Activated CD8-positive, alpha-beta memory T cell treated with anti-CD3 and anti-CD28 coated beads for 1 hour (primary cell): ENCODE measurements around the gene C10orf90.

Source experiments
- DNase-seq, 2 donors: peaks; one replicate each; pipeline ENCODE4 v3.0.0-alpha.2; 2020; ENCODE audit warnings: low read depth in 1 of 2; ENCODE audit errors: extremely low read depth in 1 of 2

Gene C10orf90

DNA sequence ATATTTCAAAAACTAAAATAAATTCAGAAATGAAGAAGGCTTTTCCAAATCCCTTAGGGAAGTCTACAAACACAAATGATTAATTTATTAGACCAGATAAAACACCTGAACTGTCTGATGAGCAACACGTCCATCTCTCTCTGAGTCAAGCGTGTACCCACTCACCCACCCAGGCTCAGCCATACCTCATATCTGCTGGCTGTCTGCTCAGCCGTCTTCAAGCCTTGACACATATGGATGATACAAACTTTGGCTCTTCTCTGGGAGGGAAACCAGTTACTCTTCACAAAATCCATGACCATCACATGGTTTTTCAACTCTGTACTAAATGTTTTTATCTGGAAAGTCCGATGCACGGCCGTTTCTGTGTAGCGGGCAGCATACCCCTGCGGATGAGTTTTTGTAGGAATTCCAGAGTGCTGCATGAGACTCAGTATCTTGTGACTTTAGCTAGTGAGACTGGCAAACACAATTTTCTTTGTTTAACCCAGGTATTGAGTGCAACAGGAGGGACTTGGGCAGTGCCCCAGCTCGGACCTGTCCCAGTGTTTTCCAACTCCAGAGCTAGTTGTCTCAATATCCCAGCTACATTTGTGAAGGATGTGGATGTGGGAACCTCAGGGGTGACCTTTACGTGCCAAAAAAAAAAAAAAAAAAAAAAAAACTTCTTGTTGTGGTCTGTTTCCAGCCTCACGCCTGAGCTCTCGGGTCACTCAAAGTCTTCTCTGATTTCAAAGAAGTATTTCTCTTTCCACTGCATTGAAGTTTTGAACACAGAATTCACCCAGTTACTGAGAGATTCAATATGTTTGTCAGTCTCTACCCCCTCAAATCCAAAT lies at the start of gene C10orf90:
Gene C10orf90, minus strand, starts transcription at position 638 of the 839 bp plus-strand sequence. Its CDS starts 213 bp downstream, at position 425.
- DNase-seq = no peak

GRCh38 chr10:126716366-126716765 lies 45.9 kb upstream of the C10orf90 start:
- DNase-seq = no peak

DNA sequence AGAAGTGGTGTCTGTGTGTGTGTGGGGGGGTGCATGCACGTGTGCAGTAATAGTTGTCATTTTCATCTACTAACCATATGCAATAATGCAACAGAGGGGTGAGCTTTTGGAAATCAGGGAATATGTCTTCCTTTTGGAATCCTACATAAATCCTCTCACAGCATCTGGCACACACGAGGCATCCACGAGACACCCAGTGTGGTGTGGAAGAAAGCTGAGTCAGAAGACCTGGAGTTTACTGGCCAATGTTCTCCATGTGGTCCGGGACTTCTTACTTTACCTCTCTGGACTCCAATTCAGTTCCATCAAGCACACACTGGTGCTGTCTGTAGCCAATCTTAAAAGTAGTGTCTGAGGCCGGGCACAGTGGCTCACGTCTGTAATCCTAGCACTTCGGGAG lies 43.1 kb upstream of the C10orf90 start:
- DNase-seq = no peak

- DNase-seq = no peak
These were observed 42.2 kb upstream of the C10orf90 start for GRCh38 chr10:126712681-126713080.

GRCh38 chr10:126705951-126706565 lies 35.6 kb upstream of the C10orf90 start:
- no peak for DNase-seq

DNA sequence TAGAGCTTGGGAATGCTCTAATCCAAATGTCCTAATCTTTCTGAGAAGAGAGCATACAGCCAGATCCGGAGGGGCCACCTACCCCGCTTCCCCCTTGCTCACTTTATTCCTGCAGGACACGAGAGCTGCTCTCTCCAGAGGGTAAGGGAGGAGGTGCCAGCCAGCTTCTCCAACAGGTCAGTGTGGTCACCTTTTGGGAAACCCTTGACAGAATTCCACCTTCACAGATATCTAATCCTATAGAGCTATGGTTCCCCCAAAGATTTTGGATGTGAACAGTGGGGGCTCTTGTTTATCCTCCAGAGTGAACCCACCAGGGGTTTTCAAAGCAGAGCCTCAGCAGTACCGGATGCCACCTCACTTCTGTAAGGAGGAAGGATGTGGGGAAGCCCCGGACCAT lies 34.6 kb upstream of the C10orf90 start:
- DNase-seq = no peak

GRCh38 chr10:126704649-126705048 lies 34.2 kb upstream of the C10orf90 start:
- DNase-seq = no peak

- no peak for DNase-seq
These were observed 31.7 kb upstream of the C10orf90 start for GRCh38 chr10:126702181-126702580.

GRCh38 chr10:126701526-126701925 lies 31.0 kb upstream of the C10orf90 start:
- no peak for DNase-seq

DNA sequence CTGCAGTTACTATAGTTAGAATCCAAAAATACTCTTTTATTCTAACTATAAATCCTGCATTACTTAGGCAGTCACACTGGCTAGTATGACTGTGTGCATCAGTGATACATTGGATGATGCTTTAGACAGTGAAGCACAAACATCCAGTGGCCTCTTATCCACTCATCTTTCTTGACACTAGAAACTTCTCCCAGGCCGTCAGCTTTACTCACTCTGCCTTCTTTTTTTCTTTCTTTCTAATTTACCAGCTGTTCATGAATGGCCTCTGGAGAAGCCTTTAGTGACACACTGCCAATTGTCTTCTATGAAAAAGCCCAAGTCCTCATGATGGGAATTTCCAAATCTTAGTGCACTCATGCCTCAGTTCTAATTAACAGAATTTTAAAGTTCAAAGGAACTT lies 26.2 kb upstream of the C10orf90 start:
- DNase-seq = no peak

DNA sequence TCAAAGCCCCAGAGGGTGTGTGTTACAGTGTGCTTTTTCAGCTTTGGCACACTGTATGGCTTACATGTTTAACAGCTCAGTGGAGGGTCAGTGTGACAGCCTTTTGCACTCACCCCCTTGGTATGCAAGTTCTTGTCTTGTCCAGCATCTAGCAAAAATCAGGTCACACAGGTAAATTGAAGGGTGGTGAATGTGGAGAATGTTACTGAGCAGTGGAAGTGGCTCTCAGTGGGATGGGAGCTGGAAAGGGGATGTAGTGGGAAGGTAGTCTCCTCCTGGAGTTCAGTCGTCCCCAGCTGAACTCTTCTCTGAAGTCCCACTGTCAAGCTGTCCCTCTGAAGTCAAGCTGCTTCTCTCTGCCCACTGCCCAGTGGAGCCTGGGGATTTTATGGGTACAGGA lies 21.0 kb upstream of the C10orf90 start:
- DNase-seq = no peak

DNA sequence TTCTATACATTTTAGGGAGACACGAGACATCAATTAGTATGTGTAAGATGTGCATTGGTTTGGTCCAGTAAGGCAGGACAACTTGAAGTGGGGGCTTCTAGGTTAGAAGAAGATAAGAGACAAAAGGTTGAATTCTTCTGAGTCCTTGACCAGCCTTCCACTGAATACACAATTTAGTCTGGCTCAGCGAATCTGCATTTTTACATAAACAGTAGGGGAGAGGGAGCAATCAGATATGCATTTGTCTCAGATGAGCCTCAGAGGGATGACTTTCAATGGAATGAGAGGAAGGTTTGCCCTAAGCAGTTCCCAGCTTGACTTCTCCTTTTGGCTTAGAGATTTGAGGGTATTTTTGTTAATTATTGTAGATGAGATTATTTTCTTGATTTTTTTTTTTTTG lies 20.0 kb upstream of the C10orf90 start:
- DNase-seq = no peak

DNA sequence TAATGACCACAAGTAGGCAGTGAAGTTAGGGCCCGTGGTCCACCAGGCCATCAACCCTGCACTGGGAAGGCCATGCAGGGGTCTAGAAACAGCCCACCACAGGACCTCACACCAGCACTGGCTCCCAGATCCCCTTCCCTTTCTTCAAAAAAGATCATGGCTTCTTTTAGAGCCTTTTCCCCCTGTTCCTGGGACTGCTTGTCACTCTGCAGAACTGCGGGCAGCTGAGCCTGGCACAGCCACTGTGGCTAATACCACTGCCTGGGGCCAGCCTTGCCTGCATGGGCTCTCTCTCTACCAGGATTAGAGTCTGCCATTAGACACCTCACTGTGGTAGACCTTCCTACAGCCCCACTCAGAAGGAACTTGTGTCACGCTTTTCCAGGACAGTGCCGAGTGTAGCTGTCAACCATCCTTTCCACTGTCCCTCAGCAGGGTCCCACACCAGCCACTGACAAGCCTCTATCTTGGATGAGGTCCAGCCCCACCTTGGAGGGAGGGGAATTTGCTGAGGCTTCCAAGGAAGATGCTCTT lies 19.0 kb upstream of the C10orf90 start:
- no peak for DNase-seq

DNA sequence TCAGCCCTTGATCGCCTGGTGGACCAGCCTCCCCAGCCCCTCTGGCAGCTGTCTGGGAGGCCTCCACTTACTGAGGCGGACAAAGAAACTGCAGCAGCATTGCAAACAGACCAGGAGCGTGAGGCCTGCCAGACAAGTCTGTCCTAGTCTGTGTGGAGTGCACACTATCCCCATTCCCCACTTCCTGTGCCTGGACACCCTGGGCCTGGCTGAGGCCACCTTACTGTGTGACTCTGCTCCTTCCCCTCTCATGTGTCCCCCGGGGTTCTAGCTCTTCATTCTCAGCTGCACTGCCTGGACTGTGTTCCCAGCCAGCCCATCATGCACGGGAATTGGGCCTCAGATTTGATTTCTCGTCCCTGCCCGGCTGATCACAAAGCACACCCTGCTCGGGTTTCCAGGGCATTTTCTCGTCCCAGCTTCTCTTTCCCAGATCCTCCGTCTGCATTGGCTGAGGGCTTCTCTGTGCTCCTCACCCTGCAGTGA lies 16.7 kb upstream of the C10orf90 start:
- no peak for DNase-seq

DNA sequence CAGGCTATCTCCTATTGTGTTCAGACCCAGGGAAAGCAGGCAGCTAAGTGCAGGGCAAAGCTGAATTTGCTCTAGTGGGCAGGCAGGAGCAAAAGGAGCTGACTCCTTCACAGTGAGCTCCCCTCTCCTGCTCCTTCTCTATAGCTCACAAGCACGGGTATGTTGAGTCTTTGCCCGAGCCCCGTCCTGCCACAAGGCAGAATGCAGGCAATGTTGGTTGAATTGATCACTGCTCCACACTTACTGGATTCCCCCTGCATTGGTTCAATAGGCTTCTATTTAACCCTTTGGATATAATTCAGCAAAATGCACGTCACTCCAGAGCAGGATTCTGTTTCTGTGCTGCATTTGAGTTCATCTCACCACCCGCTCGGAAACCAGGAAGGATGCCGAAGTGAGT lies 16.2 kb upstream of the C10orf90 start:
- DNase-seq = no peak

GRCh38 chr10:126686268-126686667 lies 15.8 kb upstream of the C10orf90 start:
- no peak for DNase-seq

DNA sequence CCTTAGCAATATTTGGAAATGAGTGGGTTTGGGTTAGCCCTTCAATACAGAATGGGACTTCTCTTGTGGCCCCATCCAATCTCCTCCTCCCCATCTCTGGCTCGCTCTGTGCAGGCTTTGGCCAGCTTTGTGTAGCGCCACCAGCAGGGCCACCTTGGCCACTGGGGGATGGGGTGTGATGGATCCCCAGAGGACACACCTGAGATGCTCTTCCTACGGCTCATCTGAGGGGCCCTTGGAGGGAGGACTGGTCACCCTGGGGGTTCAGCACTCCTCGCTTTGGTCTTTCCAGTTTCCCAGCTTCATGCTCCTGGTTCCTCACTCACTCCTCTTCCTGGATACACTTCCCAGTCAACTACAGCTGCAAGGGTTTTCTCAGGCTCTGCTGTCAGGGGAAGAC lies 15.3 kb upstream of the C10orf90 start:
- DNase-seq = no peak

DNA sequence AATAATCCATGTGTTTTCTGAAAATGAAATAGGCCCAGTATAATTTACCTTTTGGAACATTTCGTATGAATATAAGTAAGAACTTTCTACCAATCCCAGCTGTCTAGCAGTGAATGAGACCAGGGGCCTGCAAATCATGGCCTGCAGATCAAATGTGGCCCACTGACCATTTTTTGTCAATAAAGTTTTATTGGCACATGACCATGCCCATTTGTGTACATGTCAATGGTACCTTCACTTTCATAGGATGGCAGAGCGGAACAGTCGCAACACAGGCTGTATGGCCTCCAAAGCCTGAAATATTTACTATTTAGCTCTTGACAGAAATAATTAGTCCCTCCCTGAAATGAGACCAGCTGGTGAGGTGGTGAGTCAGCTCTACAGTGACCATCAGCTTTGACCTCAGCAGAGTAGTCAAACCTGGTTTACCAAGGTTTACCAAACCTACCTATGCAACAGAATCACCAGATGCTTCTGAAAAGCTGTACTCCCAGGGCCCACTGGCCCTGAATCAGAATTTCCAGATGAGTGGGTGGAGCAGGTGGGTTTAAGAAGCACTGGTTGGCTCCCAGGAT lies 13.8 kb upstream of the C10orf90 start:
- no peak for DNase-seq

GRCh38 chr10:126683466-126683865 lies 13.0 kb upstream of the C10orf90 start:
- no peak for DNase-seq

- DNase-seq = no peak
These were observed 5.4 kb upstream of the C10orf90 start for GRCh38 chr10:126675656-126676438.
